ENCODE results near the gene OR10W1.

OR10W1 gene

GRCh38 chr11:58289266-58289665, 21.2 kb upstream of the OR10W1 start:
- H3K27ac ChIP-seq (ENCODE audit: low read depth, low read length, poor library complexity, severe bottlenecking), result no peak overlapping the region
- no peak overlapping the region for H3K4me3 ChIP-seq (ENCODE audit: low read depth, low read length, poor library complexity, severe bottlenecking)
- no peak overlapping the region for H2AFZ ChIP-seq (ENCODE audit: low read length)
- no peak overlapping the region for H3K9ac ChIP-seq (ENCODE audit: low read length)
- H3K79me2 ChIP-seq (ENCODE audit: insufficient read depth, low read length), result no peaks in the 10 kb centered on the region
- H3K36me3 ChIP-seq (ENCODE audit: insufficient read depth, low read length), result no peaks in the 10 kb centered on the region
- no peak for TF ChIP-seq CTCF (IDR thresholded peaks at IDR 0.05; ENCODE audit: low read length)
- TF ChIP-seq EZH2 (IDR thresholded peaks at IDR 0.05; ENCODE audit: borderline replicate concordance, low read length), result no peak
- no peaks in the 10 kb centered on the region for H3K9me2 ChIP-seq (ENCODE audit: low read depth, low read length)
- H3K9me3 ChIP-seq (ENCODE audit: low read length), result no peaks in the 10 kb centered on the region
- no peak overlapping the region for H3K4me2 ChIP-seq (ENCODE audit: low read length)
- no peaks in the 10 kb centered on the region for H3F3A ChIP-seq (ENCODE audit: insufficient read depth, low read length)
- H4K20me1 ChIP-seq (ENCODE audit: insufficient read depth, low read length), result no peaks in the 10 kb centered on the region
- H3K27me3 ChIP-seq (ENCODE audit: insufficient read depth, low read length), result no peaks in the 10 kb centered on the region
- H3K4me1 ChIP-seq (ENCODE audit: insufficient read depth, low read length, severe bottlenecking), result no peaks in the 10 kb centered on the region

- Histone ChIP-seq H2AFZ (ENCODE audit: low read length) (no peak overlapping the region), H3F3A (ENCODE audit: insufficient read depth, low read length) (no peaks in the 10 kb centered on the region), H3K79me2 (ENCODE audit: insufficient read depth, low read length) (no peaks in the 10 kb centered on the region), H3K9me2 (ENCODE audit: low read depth, low read length) (no peaks in the 10 kb centered on the region), H3K27me3 (ENCODE audit: insufficient read depth, low read length) (no peaks in the 10 kb centered on the region), H3K9ac (ENCODE audit: low read length) (no peak overlapping the region), H3K9me3 (ENCODE audit: low read length) (no peaks in the 10 kb centered on the region), H3K4me3 (ENCODE audit: low read depth, low read length, poor library complexity, severe bottlenecking) (no peak overlapping the region), H4K20me1 (ENCODE audit: insufficient read depth, low read length) (no peaks in the 10 kb centered on the region), H3K36me3 (ENCODE audit: insufficient read depth, low read length) (no peaks in the 10 kb centered on the region), H3K27ac (ENCODE audit: low read depth, low read length, poor library complexity, severe bottlenecking) (no peak overlapping the region), H3K4me1 (ENCODE audit: insufficient read depth, low read length, severe bottlenecking) (no peaks in the 10 kb centered on the region), H3K4me2 (ENCODE audit: low read length) (no peak overlapping the region)
- TF ChIP-seq CTCF (IDR thresholded peaks at IDR 0.05; ENCODE audit: low read length), result peak; percentile 65
- TF ChIP-seq EZH2 (IDR thresholded peaks at IDR 0.05; ENCODE audit: borderline replicate concordance, low read length), result no peak
These were observed 18.2 kb upstream of the OR10W1 start for GRCh38 chr11:58286249-58286648.

GRCh38 chr11:58285483-58286040, 17.5 kb upstream of the OR10W1 start:
- no peak overlapping the region for H2AFZ ChIP-seq (ENCODE audit: low read length)
- H3K9me2 ChIP-seq (ENCODE audit: low read depth, low read length), result no peaks in the 10 kb centered on the region
- H3K4me2 ChIP-seq (ENCODE audit: low read length), result no peak overlapping the region
- H3K27me3 ChIP-seq (ENCODE audit: insufficient read depth, low read length), result no peaks in the 10 kb centered on the region
- H3K4me3 ChIP-seq (ENCODE audit: low read depth, low read length, poor library complexity, severe bottlenecking), result no peak overlapping the region
- H3K9ac ChIP-seq (ENCODE audit: low read length), result no peak overlapping the region
- H3K36me3 ChIP-seq (ENCODE audit: insufficient read depth, low read length), result no peaks in the 10 kb centered on the region
- no peak overlapping the region for H3K27ac ChIP-seq (ENCODE audit: low read depth, low read length, poor library complexity, severe bottlenecking)
- TF ChIP-seq CTCF (IDR thresholded peaks at IDR 0.05; ENCODE audit: low read length) (no peak), EZH2 (IDR thresholded peaks at IDR 0.05; ENCODE audit: borderline replicate concordance, low read length) (no peak)
- no peaks in the 10 kb centered on the region for H3K9me3 ChIP-seq (ENCODE audit: low read length)
- no peaks in the 10 kb centered on the region for H4K20me1 ChIP-seq (ENCODE audit: insufficient read depth, low read length)
- no peaks in the 10 kb centered on the region for H3F3A ChIP-seq (ENCODE audit: insufficient read depth, low read length)
- no peaks in the 10 kb centered on the region for H3K79me2 ChIP-seq (ENCODE audit: insufficient read depth, low read length)
- no peaks in the 10 kb centered on the region for H3K4me1 ChIP-seq (ENCODE audit: insufficient read depth, low read length, severe bottlenecking)
